ENCODE data around the gene GFRA4. TPM values are rescaled to one million over a fixed set of nuclear protein-coding genes. Genes with fewer than 3 reads are reported as not detected.

The GFRA4 gene
- total RNA-seq, 2 experiments from 2014 or later, result not detected

DNA sequence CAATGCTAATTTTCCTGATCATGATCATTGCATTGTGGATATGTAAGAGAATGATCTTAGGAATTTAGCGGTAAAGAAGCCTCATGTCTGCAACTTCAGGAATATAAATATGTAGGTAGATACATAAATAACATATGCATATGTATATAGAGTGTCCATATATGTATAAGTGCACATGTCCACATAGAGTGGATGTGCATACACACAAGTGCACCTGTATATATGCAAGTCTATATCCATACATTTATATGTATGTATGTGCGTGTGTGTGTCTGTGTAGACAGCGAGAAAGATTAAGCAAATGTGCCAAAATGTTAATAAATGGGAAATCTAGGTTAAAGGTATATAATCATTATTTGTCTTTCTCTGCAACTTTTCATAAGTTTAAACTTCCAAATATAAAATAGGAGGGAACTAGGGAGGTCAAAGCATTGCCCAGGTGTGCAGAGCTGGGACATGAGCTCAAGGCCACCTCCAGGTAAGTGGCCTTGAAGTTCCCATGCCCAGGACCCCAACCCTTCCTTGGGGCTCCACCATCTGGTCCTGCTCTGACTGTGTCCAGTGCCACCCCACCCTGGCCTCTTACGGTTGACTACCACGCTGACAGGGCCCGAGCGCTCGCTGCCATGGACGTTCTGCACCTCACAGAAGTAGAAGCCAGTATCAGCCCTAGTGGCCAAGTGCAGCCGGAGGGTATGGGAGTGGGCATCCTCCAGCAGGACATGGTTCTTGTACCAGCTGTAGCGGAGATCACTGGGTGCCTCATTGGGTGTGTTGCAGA is 39.6 kb upstream of the GFRA4 start:
- no peak for ATAC-seq
- POLR2A ChIA-PET, result no interaction called here
- CTCF ChIA-PET, result no interaction called here

GRCh38 chr20:3701061-3701998 is 38.1 kb upstream of the GFRA4 start:
- CTCF ChIA-PET, result interaction anchor here (1.1 to 7.8 kb wide), 3 partner anchors 9 to 138 kb away, joined by 3 to 48 read pairs (median 4); no protein-coding TSS in a partner anchor
- Mint-ChIP-seq H3K36me3 (ENCODE audit: low read depth) (no peaks in the 10 kb centered on the region), H3K9me3 (ENCODE audit: insufficient read depth) (no peaks in the 10 kb centered on the region), H3K4me3 (no peak overlapping the region), H3K27me3 (ENCODE audit: low read depth) (no peaks in the 10 kb centered on the region), H3K4me1 (ENCODE audit: low read depth) (no peaks in the 10 kb centered on the region), H3K27ac (no peak overlapping the region)
- no peak for DNase-seq
- ATAC-seq, result no peak
- POLR2A ChIA-PET, result no interaction called here

More for the DNA sequence above, 39.6 kb upstream of the GFRA4 start:
- Mint-ChIP-seq H3K36me3 (ENCODE audit: low read depth) (no peaks in the 10 kb centered on the region), H3K9me3 (ENCODE audit: insufficient read depth) (no peaks in the 10 kb centered on the region), H3K27me3 (ENCODE audit: low read depth) (peaks cover 2% of the 10 kb centered on the region), H3K4me3 (no peak overlapping the region), H3K4me1 (ENCODE audit: low read depth) (no peaks in the 10 kb centered on the region), H3K27ac (no peak overlapping the region)
- DNase-seq, result no peak

DNA sequence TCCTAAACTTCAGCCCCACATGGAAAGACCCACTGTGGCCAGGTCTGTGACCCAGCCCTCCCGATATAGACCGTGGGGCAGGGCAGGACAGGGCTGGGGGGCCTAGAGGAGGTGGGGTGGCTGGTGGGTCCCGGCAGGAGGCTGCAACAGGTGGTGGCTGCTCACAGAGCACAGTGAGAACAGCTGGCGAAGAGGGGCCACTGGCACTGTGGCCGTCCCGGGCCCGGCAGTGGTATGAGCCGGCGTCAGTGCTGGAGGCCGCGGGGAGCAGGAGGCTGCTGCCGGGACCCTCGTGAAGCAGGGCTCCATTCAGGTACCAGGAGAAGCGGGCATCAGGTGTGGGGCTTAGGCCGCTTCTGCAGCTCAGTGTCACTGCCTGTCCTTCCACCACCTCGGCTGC is 35.8 kb upstream of the GFRA4 start:
- Mint-ChIP-seq H3K36me3 (ENCODE audit: low read depth) (no peaks in the 10 kb centered on the region), H3K4me1 (ENCODE audit: low read depth) (no peaks in the 10 kb centered on the region), H3K4me3 (no peak overlapping the region), H3K9me3 (ENCODE audit: insufficient read depth) (no peaks in the 10 kb centered on the region), H3K27ac (no peak overlapping the region), H3K27me3 (ENCODE audit: low read depth) (no peaks in the 10 kb centered on the region)
- DNase-seq (no peak), ATAC-seq (no peak)
- ChIA-PET CTCF (interaction anchor here (0.6 to 7.8 kb wide), 2 partner anchors 11 to 1556 kb away, joined by 3 to 48 read pairs; no protein-coding TSS in a partner anchor), POLR2A (interaction anchor here (1.2 kb wide), 1 partner anchor 24 kb away, joined by 3 read pairs; no protein-coding TSS in a partner anchor)

- ChIA-PET POLR2A (interaction anchor here (1.2 kb wide), 1 partner anchor 24 kb away, joined by 3 read pairs; no protein-coding TSS in a partner anchor), CTCF (interaction anchor here (7.8 kb wide), 1 partner anchor 12 kb away, joined by 48 read pairs; no protein-coding TSS in a partner anchor)
- no peak overlapping the region for H3K4me3 Mint-ChIP-seq
- no peaks in the 10 kb centered on the region for H3K27me3 Mint-ChIP-seq (ENCODE audit: low read depth)
- DNase-seq (no peak), ATAC-seq (no peak)
- H3K36me3 Mint-ChIP-seq (ENCODE audit: low read depth), result no peaks in the 10 kb centered on the region
- H3K9me3 Mint-ChIP-seq (ENCODE audit: insufficient read depth), result no peaks in the 10 kb centered on the region
- H3K4me1 Mint-ChIP-seq (ENCODE audit: low read depth), result no peaks in the 10 kb centered on the region
- no peak overlapping the region for H3K27ac Mint-ChIP-seq
These were observed 35.4 kb upstream of the GFRA4 start for GRCh38 chr20:3698591-3699001.

DNA sequence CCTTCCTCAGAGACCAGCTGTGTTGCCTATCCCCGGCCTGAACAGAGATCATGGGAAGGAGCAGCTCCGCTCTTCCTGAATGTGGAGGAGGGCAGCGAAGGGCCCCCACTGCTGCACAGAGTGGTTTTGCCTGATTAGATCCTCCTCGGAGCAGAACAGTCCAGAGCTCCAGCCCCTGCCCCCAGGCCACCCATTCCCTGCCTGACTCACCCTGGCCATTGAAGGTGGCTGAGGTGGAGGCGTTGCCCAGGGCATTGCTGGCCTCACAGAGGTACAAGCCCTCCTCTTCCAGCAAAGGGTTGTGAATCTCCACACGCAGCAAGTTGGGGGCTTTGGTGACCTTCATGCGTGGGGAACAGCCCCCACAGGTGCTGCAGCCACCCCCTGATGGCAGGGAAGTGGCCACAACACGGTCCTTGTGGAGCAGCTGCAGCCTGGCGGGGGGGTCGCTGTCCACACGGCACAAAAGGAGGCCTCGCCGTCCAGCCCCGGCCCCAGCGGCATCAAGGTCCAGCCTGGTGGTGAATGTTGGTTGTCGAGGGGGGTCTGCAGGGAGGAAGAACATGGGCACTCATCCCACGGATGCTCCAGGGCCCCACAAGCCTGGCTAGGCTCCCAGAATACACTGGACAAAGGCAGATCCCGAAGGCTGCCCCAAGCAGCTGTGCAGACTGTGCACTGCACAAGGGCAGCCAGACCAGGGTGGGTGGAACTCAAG is 34.5 kb upstream of the GFRA4 start:
- ChIA-PET POLR2A (interaction anchor here (1.2 kb wide), 1 partner anchor 23 kb away, joined by 3 read pairs; no protein-coding TSS in a partner anchor), CTCF (interaction anchor here (0.7 to 7.8 kb wide), 3 partner anchors 9 to 21 kb away, joined by 3 to 48 read pairs (median 4); no protein-coding TSS in a partner anchor)
- ATAC-seq (no peak), DNase-seq (no peak)
- Mint-ChIP-seq H3K4me3 (no peak overlapping the region), H3K27me3 (ENCODE audit: low read depth) (no peaks in the 10 kb centered on the region), H3K4me1 (ENCODE audit: low read depth) (no peaks in the 10 kb centered on the region), H3K9me3 (ENCODE audit: insufficient read depth) (no peaks in the 10 kb centered on the region), H3K36me3 (ENCODE audit: low read depth) (no peaks in the 10 kb centered on the region), H3K27ac (no peak overlapping the region)

GRCh38 chr20:3696745-3697587 is 33.8 kb upstream of the GFRA4 start:
- DNase-seq, result no peak
- Mint-ChIP-seq H3K36me3 (ENCODE audit: low read depth) (no peaks in the 10 kb centered on the region), H3K4me1 (ENCODE audit: low read depth) (no peaks in the 10 kb centered on the region), H3K9me3 (ENCODE audit: insufficient read depth) (no peaks in the 10 kb centered on the region), H3K27ac (no peak overlapping the region), H3K4me3 (no peak overlapping the region), H3K27me3 (ENCODE audit: low read depth) (no peaks in the 10 kb centered on the region)
- POLR2A ChIA-PET, result no interaction called here
- no peak for ATAC-seq
- CTCF ChIA-PET, result interaction anchor here (0.7 to 7.8 kb wide), 4 partner anchors 8 to 25 kb away, joined by 3 to 48 read pairs (median 4); no protein-coding TSS in a partner anchor

DNA sequence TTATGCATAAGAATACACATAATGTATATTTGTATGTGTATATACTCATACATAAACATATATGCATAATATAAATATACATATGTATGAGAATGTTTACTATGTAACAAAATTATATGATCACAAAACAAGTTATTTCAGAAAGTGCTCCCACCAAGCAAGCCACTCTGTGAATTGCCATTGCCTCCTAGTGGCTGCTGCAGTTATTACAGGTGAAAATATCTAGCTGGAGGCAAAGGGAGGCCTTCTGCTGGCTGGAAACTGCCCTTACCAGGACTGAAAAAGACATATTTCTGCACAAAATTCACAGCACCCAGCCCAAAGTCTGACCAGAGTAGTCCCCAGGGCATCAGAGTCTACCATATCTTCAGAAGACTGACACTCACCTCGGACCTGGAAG is 33.0 kb upstream of the GFRA4 start:
- Mint-ChIP-seq H3K4me1 (ENCODE audit: low read depth) (no peaks in the 10 kb centered on the region), H3K9me3 (ENCODE audit: insufficient read depth) (no peaks in the 10 kb centered on the region), H3K4me3 (no peak overlapping the region), H3K36me3 (ENCODE audit: low read depth) (no peaks in the 10 kb centered on the region), H3K27me3 (ENCODE audit: low read depth) (no peaks in the 10 kb centered on the region), H3K27ac (no peak overlapping the region)
- DNase-seq (no peak), ATAC-seq (no peak)
- POLR2A ChIA-PET, result no interaction called here
- CTCF ChIA-PET, result interaction anchor here (0.8 to 7.8 kb wide), 2 partner anchors 14 to 24 kb away, joined by 3 to 48 read pairs; no protein-coding TSS in a partner anchor

GRCh38 chr20:3694864-3695263 is 31.7 kb upstream of the GFRA4 start:
- no peak for ATAC-seq
- no peaks in the 10 kb centered on the region for H3K4me1 Mint-ChIP-seq (ENCODE audit: low read depth)
- DNase-seq, result no peak
- POLR2A ChIA-PET, result no interaction called here
- no peaks in the 10 kb centered on the region for H3K36me3 Mint-ChIP-seq (ENCODE audit: low read depth)
- CTCF ChIA-PET, result interaction anchor here (7.8 kb wide), 1 partner anchor 16 kb away, joined by 48 read pairs; no protein-coding TSS in a partner anchor
- H3K27ac Mint-ChIP-seq, result no peak overlapping the region
- H3K9me3 Mint-ChIP-seq (ENCODE audit: insufficient read depth), result no peaks in the 10 kb centered on the region
- no peaks in the 10 kb centered on the region for H3K27me3 Mint-ChIP-seq (ENCODE audit: low read depth)
- H3K4me3 Mint-ChIP-seq, result no peak overlapping the region

DNA sequence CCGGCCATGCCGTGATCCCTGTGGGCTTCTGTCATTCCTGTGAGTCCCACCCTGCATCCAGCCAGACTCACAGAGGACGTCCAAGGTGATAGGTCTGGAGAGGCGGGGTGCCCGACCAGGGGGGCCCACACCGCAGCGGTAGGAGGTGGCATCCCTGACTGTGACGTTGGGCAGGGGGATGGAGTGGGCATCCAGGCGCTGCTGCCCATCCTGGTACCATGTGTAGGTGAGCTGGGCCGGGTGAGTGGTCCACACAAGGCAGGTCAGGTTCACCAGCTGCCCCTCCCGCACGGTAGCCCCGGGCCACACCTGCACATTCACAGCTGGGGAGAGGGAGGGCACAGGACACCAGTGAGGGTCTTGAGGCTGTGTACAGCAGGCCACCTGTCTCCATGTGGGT is 30.2 kb upstream of the GFRA4 start:
- ChIA-PET CTCF (interaction anchor here (1.7 to 7.8 kb wide), 2 partner anchors 17 kb away, joined by 6 to 48 read pairs; no protein-coding TSS in a partner anchor), POLR2A (no interaction called here)
- Mint-ChIP-seq H3K27ac (no peak overlapping the region), H3K4me3 (no peak overlapping the region), H3K9me3 (ENCODE audit: insufficient read depth) (no peaks in the 10 kb centered on the region), H3K4me1 (ENCODE audit: low read depth) (no peaks in the 10 kb centered on the region), H3K36me3 (ENCODE audit: low read depth) (no peaks in the 10 kb centered on the region), H3K27me3 (ENCODE audit: low read depth) (no peaks in the 10 kb centered on the region)
- DNase-seq (no peak), ATAC-seq (no peak)

DNA sequence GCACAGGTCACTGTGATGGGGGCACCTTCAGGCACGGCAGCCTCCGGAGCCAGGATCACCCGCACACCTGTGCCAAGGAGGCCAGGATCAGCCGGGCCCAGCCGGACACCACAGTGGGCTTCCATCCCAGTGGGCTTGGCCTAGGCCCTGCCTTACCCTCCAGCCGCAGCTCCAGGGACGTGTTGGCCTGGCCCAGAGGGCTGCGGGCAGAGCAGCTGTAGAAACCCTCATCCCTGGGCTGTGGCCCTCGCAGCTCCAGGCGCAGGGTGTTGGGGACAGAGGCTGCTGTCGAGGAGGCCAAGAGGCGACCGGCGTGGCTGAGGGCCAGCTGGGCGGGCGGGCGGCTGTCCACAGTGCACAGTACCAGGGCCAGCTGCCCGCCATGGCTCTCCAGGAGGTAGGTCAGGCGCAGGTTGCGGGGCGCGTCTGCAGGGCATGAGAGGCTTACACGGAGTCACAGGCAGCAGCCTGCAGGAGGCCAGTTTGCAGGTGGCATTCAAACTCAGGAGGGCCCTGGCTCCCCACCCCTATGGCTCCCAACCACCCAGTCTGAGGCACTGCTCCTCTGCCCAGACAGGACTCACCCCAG is 29.6 kb upstream of the GFRA4 start:
- CTCF ChIA-PET, result interaction anchor here (0.6 to 1.7 kb wide), 2 partner anchors 16 to 49 kb away, joined by 3 to 6 read pairs; no protein-coding TSS in a partner anchor
- POLR2A ChIA-PET, result no interaction called here
- Mint-ChIP-seq H3K36me3 (ENCODE audit: low read depth) (no peaks in the 10 kb centered on the region), H3K27ac (no peak overlapping the region), H3K9me3 (ENCODE audit: insufficient read depth) (no peaks in the 10 kb centered on the region), H3K4me3 (no peak overlapping the region), H3K4me1 (ENCODE audit: low read depth) (no peaks in the 10 kb centered on the region), H3K27me3 (ENCODE audit: low read depth) (no peaks in the 10 kb centered on the region)
- DNase-seq, result no peak
- ATAC-seq, result no peak

Measured in activated CD8-positive, alpha-beta T cell treated with anti-CD3 and anti-CD28 coated beads, Interleukin-2, amount 10 ng/mL, durations not matched to agents 7 days and 5 days (primary cell).